Inflammatory macrophage treated with lipopolysaccharide for 1 hour (primary cell): ENCODE data around the gene PGAP3.
"Not testable (repeated sequence)": the region's sequence is repeated elsewhere in the genome, so short reads cannot be mapped to it uniquely, and the experiment has no call there.

Experiments
- DNase-seq, 2 donors: peaks; one replicate each; pipeline ENCODE4 v3.0.0-alpha.2; 2020 to 2022

PGAP3 gene

DNA sequence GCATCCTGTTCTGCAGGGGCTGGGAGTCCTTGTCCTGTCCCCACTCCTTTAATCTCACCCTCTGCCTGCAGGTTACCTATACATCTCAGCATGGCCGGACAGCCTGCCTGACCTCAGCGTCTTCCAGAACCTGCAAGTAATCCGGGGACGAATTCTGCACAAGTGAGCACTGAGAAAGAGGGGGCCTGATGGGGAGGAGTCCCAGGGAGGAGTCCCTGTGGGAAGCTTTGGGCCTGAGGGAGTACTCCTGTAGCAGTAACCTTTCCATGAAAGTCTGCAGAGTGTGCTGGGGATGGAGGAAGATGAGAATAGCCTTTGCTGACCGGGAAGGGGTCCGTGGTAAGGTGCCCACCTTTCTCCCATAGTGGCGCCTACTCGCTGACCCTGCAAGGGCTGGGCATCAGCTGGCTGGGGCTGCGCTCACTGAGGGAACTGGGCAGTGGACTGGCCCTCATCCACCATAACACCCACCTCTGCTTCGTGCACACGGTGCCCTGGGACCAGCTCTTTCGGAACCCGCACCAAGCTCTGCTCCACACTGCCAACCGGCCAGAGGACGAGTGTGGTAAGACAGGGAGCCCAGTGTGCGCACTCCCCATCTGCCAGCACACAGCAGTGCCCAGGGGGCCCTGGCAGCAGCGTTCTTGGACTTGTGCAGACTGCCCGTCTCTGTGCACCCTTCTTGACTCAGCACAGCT is 27.7 kb upstream of the PGAP3 start:
- DNase-seq: no peak

DNA sequence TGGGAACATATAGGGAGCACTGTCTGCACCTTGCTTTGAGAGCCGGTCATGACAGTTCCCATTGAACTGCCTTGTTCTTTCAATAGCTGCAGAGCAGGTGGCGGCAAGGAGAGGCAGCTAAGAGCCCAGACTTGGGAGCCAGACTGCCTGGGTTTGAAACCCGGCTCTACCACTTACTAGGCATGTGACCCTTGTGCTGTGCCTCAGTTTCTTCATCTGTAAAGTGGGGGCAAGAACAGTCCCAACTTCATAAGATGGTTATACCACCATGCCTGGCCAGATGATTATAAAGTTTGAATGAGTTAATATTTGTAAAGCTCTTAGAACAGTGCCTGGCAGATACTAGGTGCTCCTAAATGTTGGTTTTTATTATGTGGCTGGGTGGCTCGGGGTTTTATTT is 26.4 kb upstream of the PGAP3 start:
- DNase-seq: no peak

DNA sequence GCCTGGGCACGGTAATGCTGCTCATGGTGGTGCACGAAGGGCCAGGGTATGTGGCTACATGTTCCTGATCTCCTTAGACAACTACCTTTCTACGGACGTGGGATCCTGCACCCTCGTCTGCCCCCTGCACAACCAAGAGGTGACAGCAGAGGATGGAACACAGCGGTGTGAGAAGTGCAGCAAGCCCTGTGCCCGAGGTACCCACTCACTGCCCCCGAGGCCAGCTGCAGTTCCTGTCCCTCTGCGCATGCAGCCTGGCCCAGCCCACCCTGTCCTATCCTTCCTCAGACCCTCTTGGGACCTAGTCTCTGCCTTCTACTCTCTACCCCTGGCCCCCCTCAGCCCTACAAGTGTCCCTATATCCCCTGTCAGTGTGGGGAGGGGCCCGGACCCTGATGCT is 24.0 kb upstream of the PGAP3 start:
- DNase-seq: no peak

DNA sequence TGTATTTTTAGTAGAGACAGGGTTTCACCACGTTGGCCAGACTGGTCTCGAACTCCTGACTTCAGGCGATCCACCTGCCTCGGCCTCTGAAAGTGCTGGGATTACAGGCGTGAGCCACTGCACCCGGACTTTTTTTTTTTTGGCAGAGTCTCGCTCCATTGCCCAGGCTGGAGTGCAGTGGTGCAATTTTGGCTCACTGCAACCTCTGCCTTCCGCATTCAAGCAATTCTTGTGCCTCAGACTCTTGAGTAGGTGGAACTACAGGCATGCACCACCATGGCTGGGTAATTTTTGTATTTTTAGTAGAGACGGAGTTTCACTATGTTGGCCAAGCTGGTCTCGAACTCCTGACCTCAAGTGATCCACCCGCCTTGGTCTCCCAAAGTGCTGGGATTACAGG is 23.2 kb upstream of the PGAP3 start:
- not testable (repeated sequence) for DNase-seq

DNA sequence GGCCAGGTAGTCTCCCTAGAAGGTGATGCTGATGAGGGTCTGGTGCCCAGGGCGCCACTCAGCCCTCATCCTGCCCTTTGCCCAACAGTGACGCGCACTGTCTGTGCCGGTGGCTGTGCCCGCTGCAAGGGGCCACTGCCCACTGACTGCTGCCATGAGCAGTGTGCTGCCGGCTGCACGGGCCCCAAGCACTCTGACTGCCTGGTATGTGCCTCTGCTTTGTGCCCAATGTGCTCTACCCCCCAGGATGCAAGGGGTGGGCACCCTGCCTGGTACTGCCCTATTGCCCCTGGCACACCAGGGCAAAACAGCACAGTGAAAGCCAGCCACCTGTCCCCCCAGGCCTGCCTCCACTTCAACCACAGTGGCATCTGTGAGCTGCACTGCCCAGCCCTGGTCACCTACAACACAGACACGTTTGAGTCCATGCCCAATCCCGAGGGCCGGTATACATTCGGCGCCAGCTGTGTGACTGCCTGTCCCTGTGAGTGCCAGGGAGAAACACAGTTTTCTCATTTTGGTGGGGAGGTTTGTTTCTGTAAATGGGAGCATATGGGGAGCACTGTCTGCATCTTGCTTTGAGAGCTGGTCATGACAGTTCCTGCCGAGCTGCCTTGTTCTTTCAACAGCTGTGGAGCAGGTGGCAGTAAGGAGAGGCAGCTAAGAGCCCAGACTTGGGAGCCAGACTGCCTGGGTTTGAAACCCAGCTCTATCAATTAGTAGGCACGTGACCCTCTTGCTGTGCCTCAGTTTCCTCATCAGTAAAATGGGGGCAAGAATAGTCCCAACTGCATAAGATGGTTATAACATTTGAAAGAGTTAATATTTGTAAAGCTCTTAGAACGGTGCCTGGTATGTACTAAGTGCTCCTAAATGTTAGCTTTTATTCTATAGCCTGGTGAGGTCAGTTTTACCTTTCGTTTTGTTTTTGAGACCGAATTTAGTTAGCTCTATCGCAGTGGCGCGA is 22.4 kb upstream of the PGAP3 start:
- DNase-seq: no peak

DNA sequence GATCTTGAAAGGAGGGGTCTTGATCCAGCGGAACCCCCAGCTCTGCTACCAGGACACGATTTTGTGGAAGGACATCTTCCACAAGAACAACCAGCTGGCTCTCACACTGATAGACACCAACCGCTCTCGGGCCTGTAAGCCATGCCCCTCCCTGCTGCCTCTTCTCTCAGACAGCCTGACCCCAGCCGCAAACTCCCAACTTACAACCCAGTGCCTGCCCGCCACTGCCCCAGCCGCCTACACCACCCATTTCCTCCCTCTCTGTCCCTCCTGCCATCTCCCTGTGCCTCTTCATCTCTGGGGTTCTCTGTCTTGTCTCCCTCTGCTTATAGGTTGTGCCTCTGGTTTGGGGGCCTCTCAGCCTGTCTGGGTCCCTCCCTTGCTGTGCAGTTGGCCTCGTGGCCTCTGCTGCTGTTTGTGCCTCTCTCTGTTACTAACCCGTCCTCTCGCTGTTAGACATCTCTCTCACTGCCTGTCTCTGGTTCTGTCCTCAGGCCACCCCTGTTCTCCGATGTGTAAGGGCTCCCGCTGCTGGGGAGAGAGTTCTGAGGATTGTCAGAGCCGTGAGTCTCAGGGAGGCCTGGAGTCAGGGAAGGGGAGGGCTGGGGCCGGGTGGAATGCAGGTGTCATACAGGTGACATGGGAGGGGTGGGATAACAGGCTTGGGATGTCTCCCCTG is 21.6 kb upstream of the PGAP3 start:
- no peak for DNase-seq

DNA sequence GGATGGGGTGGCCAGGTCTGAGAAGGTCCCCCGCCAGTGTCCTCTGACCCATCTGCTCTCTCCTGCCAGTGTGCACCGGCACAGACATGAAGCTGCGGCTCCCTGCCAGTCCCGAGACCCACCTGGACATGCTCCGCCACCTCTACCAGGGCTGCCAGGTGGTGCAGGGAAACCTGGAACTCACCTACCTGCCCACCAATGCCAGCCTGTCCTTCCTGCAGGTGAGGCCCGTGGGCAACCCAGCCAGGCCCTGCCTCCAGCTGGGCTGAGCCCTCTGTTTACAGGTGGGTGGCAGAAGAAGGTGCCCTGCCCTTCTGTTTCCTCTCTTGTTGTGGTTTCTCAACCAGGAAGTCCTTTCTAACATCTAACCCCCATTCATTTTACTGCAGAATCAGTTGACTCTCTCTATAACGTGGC is 19.1 kb upstream of the PGAP3 start:
- no peak for DNase-seq

DNA sequence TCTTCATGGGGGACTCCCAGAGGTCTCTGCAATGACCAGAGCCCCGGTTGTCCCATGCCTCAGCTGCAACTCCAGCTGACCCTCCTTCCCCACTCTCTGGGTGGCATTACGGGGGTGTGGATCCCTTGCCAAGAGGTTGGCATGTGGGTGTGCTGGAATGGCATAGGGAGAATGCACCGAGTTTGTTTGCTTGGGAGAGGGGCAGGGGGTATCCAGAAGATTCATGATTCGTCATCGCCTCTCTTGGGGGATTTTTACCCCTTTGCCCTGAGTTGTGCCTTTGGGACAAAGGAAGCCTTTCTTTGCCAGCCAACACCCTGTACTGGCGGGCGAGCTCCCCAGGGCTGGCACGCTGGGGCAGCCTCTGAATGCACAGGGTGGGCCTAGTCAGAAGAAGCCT is 18.5 kb upstream of the PGAP3 start:
- DNase-seq: no peak

DNA sequence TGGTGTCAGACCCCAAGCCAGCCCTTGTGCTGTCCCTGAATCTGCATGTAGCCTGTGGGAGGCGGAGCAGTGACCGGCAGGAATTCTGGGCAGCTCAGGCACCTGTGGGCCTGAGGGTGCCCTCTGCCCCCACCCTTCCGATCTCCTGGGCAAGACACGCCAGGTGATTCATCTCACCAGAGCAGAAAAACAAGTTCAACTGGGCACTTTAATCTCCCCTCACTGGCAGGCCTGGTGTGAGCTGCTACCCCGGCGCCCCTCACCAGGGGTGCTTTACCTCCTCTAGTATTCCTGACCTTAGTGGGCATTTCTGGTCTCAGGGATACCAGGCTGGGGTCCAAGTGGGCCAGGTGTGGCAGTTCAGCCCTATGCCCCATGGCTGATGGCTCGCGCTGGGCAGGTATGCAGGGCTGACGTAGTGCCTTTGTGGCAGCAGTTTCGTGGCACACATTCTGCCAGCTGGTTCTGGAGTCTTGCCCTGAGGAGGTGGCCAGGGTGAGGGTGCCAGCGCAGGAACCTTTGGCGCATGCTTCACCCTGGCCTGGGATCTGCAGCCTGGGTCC is 18.0 kb upstream of the PGAP3 start:
- no peak for DNase-seq

DNA sequence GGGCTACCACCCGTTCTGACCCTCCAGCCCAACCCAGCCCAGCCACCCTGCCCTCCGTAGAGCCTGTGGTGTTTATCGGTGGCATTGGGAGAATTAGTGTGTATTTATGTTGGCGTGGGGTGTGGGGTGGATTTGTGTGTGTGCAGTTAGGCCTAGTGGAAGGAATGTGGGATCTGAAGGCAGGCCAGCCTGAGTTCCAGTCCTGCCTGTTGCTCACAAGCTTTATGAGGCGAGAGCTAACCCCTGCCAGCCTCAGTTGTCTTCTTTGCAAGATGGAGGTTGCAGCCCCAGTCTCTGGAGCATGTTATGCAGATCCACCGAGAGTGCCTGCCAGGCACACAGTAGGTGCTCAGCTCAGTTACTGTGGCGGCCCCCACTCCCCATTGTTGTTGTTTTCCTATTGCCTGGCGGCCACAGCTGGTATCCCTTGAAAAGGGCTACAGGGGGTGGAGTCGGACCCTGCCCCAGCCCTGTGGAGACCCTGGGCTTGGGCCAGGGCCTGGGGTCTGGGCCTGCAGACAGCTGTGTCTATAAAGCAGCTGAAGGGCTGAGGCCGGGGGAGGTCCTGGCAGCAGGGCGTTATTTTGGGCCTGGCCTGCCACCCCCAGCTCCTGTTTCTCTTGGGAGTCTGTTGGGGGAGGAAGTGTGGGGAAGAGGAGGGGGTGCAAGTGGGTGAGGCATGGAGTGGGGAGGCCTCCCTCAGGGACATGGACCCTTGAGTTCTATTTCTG is 17.1 kb upstream of the PGAP3 start:
- no peak for DNase-seq

DNA sequence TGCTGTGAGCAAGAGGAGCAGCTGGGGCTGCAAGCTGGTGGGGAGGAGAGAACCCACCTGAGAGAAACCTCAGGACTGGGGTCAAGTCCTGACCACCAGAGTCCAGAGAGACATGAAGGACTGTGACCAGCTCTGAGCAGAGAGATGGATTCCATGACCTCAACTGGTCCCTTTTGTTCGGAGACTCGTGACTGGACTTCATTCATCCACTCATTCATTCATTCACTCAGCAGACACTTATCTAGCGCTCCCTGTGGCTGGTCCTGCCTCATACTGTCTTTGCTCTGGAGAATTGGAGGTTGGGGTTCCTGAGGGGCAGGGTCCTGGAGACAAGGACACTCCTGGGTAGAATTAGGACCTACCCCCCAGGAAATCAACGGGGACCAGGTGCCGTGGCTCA is 16.1 kb upstream of the PGAP3 start:
- DNase-seq: no peak

DNA sequence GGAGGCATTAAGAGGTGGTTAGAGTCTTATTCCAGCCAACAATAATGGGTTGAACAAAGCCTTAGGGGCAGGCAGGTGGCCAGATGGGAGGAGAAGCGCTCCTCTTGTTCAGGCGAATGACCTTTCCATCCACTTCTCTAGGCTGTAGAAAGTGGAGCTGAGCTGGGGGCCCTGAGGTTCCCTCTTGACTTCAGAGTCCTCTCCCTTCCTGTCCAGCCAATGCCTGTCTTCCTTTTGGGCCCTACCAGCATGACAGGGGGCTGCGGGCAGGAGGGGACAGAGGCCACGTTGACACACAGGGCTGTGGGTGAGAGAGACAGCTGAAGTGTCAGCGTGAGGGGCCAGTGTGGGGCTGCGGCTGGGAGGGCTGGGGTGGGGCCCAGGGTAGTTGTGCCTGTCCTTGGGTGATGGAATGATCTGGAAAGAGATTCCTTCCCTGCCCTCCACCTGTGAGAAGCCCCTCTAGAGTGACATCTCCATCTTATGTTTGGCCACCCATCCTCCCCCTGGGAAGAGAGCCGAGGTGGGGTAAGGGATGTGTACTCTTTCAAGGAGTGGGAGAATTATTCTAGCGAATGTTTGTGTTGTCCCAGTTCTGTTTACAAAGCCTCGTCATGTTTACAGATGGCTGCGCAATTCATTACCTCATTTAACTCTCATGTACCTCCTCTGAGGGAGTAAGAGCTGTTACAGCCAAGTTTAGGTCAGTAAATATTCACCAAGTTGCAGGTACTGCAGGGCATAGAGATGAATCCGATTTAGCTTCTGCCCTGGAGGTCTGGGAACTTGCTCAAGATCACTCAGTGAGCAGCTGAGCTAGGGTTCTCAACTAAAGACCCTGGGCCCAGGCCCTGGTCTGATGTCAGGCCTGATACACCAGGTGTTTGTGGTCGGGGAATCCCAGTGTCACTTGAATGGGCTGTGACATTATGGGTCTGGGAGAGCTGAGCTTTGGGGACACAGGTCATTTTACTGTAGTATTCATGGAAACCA is 15.3 kb upstream of the PGAP3 start:
- DNase-seq: no peak

DNA sequence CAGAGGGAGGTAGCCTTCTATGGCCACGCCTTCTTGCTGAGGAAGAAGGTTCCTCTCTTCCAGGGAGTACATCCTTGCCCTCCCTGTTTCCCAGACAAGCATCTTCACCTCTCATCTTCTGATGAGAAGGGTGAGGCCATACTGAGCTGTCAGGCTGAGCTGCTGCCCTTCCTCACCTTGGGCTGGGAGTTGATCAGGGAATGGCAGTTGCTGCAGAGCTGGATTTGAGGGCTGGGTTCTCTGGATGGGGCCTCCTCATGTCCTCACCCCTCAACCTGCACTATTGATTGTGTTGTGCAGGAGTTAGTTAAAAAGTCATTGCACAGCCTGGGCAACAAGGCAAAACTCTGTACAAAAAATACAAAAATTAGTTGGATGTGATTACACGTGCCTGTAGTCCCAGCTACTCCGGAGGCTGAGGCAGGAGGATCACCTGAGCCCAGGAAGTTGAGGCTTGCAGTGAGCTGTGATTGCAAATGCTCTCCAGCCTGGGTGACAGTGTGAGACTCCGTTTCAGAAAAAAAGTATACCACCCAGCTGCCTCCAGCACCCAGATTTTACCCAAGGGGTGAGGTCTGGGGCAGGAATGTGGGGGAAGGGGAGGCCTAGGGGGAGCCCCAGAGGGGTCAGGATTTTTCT is 14.0 kb upstream of the PGAP3 start:
- DNase-seq: no peak

DNA sequence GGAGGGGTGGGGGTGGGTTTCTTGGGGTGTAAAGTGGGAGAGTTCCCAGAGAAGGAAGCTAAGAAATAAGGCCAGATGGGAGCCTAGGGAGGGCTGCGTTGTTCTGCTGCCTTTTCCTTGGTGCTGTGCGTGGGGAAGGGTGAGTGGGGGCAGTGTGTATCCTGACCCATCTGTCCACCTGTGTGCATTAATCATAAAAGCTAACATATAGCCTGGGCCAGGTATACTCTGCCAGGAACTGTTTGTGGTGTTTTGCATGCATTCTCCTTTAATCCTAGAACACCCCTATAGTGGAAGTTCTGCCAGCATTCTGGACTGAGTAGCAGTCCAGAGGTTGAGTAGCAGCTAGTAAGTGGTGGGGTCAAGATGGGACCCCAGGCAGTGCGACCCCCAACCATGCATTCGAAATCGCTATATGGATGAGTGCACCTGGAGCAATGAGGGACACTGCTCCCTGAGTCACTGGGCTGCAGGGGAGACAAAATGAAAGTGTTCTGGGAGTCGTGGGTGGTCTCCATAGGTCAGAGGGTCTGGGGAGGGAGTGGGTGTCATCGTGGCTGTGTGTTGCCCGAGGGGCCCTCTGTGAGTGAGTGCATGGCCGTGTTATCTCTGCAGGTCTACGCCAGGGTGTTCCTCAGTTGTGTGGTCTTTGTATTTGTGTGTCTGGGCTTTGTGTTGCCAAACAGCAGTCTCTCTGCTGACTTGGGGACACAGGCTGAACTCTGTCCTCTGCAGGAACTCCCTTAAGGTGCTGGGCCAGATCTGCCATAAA is 13.3 kb upstream of the PGAP3 start:
- DNase-seq: no peak

DNA sequence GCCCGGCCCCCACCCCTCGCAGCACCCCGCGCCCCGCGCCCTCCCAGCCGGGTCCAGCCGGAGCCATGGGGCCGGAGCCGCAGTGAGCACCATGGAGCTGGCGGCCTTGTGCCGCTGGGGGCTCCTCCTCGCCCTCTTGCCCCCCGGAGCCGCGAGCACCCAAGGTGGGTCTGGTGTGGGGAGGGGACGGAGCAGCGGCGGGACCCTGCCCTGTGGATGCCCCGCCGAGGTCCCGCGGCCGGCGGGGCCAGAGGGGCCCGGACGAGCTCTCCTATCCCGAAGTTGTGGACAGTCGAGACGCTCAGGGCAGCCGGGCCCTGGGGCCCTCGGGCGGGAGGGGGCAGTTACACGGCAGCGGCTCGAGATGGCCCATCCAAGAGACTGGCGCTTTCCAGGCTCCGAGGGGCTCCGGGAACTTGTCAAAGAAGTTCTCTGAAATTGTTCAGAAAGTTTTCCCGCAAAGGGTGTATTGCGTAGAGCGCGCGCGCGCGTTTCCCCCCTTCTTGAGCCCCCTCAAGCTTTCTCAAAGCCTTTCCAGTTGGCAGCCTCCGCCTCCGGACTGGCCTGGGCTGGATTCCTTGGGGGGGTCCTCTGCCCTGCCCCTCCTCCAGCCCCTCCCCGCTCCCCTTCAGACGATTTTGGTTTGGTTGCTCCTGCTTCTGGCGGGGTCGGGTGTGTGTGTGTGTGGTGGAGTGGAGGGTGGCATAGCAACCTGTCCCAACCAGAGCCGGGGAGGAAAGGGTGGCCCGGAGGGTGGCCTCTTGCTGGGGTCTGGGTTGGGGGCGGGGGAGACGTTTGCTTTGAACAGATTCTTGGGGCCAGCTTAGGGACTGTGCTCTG is 12.5 kb upstream of the PGAP3 start:
- no peak for DNase-seq

DNA sequence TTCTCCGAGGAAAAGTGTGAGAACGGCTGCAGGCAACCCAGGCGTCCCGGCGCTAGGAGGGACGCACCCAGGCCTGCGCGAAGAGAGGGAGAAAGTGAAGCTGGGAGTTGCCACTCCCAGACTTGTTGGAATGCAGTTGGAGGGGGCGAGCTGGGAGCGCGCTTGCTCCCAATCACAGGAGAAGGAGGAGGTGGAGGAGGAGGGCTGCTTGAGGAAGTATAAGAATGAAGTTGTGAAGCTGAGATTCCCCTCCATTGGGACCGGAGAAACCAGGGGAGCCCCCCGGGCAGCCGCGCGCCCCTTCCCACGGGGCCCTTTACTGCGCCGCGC is 11.9 kb upstream of the PGAP3 start, which contains the start of gene ERBB2:
Gene ERBB2, plus strand, starts transcription at position 247 of the 330 bp plus-strand sequence. CDS start 175 bp downstream, outside the sequence.
- DNase-seq: peak; percentile 5 to 40

DNA sequence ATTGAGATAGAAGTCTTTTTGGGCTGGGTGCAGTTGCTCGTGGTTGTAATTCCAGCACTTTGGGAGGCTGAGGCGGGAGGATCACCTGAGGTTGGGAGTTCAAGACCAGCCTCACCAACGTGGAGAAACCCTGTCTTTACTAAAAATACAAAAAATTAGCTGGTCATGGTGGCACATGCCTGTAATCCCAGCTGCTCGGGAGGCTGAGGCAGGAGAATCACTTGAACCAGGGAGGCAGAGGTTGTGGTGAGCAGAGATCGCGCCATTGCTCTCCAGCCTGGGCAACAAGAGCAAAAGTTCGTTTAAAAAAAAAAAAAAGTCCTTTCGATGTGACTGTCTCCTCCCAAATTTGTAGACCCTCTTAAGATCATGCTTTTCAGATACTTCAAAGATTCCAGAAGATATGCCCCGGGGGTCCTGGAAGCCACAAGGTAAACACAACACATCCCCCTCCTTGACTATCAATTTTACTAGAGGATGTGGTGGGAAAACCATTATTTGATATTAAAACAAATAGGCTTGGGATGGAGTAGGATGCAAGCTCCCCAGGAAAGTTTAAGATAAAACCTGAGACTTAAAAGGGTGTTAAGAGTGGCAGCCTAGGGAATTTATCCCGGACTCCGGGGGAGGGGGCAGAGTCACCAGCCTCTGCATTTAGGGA is 11.4 kb upstream of the PGAP3 start:
- not testable (repeated sequence) for DNase-seq

DNA sequence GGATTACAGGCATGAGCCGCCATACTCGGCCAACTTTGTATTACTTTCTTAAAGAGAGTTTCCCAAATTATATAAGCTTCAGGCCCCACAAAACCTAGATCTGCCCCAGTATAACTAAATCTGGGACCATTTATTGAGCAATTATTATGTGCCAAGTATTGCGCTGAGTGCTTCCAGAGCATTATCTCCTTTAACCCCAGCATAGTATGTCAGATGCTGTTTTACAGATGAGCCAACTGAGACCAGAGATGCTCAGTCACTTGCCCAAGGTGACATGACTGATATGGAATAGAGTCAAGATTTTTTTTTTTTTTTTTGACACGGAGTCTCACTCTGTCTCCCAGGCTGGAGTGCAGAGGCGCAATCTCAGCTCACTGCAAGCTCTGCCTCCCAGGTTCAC is 10.1 kb upstream of the PGAP3 start:
- DNase-seq: no peak
